COLO829 (cell line): ENCODE measurements around the gene POU2AF3.
"Not testable (repeated sequence)": the region's sequence is repeated elsewhere in the genome, so short reads cannot be mapped to it uniquely, and the experiment has no call there.

Source experiments
- DNase-seq: peaks from one replicate; pipeline ENCODE4 v3.0.0; 2012; ENCODE audit warnings: low spot score

POU2AF3 gene

GRCh38 chr11:111301004-111301841 is 2.9 kb downstream of the POU2AF3 start:
- DNase-seq, result no peak

GRCh38 chr11:111301842-111302118 is 3.4 kb downstream of the POU2AF3 start:
- no peak for DNase-seq

GRCh38 chr11:111302298-111302697 is 4.0 kb downstream of the POU2AF3 start:
- no peak for DNase-seq

- no peak for DNase-seq
Observed at GRCh38 chr11:111303461-111303860, 5.1 kb downstream of the POU2AF3 start.

GRCh38 chr11:111305162-111305802 is 6.9 kb downstream of the POU2AF3 start:
- no peak for DNase-seq

- no peak for DNase-seq
Observed at GRCh38 chr11:111305876-111306275, 7.5 kb downstream of the POU2AF3 start.

GRCh38 chr11:111306321-111306720 is 8.0 kb downstream of the POU2AF3 start:
- DNase-seq, result no peak

- DNase-seq, result no peak
Observed at GRCh38 chr11:111307472-111308108, 9.2 kb downstream of the POU2AF3 start.

GRCh38 chr11:111308140-111308539 is 9.8 kb downstream of the POU2AF3 start:
- no peak for DNase-seq

GRCh38 chr11:111309215-111309915 is 11.0 kb downstream of the POU2AF3 start:
- no peak for DNase-seq

- peak; percentile 28 for DNase-seq
Observed at GRCh38 chr11:111310088-111310487, 11.7 kb downstream of the POU2AF3 start.

- no peak for DNase-seq
Observed at GRCh38 chr11:111310723-111311122, 12.4 kb downstream of the POU2AF3 start.

GRCh38 chr11:111312076-111312475 is 13.7 kb downstream of the POU2AF3 start:
- no peak for DNase-seq

GRCh38 chr11:111319296-111319695 is 20.9 kb downstream of the POU2AF3 start:
- DNase-seq, result no peak

- DNase-seq, result not testable (repeated sequence)
Observed at GRCh38 chr11:111320199-111320598, 21.9 kb downstream of the POU2AF3 start.

- no peak for DNase-seq
Observed at GRCh38 chr11:111320728-111321568, 22.6 kb downstream of the POU2AF3 start.

- DNase-seq, result no peak
Observed at GRCh38 chr11:111322534-111322933, 24.2 kb downstream of the POU2AF3 start.

- DNase-seq, result no peak
Observed at GRCh38 chr11:111324277-111324720, 26.0 kb downstream of the POU2AF3 start.

- no peak for DNase-seq
Observed at GRCh38 chr11:111325259-111325658, 26.9 kb downstream of the POU2AF3 start.

GRCh38 chr11:111326824-111327223 is 28.5 kb downstream of the POU2AF3 start:
- DNase-seq, result no peak

GRCh38 chr11:111327908-111328624 is 29.7 kb downstream of the POU2AF3 start:
- DNase-seq, result no peak
